GM12892 (cell line): Measurements from ENCODE around the gene GALNT10.

ENCODE experiments used
- DNase-seq: peaks from one replicate; pipeline ENCODE4 v3.0.0; 2011; ENCODE audit not compliant: insufficient read length
- FAIRE-seq: peaks from 2 replicates; lab custom pipeline; 2011; peaks lifted over from hg19 to GRCh38; lab: Jason Lieb, UNC
- POLR2A ChIP-seq: IDR thresholded peaks from 2 replicates; pipeline ENCODE4 v1.6.1; 2011; ENCODE audit warnings: low read depth, low read length, control low read depth
- POLR2AphosphoS5 ChIP-seq: IDR thresholded peaks from 2 replicates; pipeline ENCODE4 v1.6.1; 2011; ENCODE audit warnings: low read depth, low read length, control low read depth
- TAF1 ChIP-seq: IDR thresholded peaks from 2 replicates; pipeline ENCODE4 v1.6.1; 2011; ENCODE audit warnings: low read depth, mild to moderate bottlenecking, control low read depth, low read length, borderline replicate concordance

Gene GALNT10

DNA sequence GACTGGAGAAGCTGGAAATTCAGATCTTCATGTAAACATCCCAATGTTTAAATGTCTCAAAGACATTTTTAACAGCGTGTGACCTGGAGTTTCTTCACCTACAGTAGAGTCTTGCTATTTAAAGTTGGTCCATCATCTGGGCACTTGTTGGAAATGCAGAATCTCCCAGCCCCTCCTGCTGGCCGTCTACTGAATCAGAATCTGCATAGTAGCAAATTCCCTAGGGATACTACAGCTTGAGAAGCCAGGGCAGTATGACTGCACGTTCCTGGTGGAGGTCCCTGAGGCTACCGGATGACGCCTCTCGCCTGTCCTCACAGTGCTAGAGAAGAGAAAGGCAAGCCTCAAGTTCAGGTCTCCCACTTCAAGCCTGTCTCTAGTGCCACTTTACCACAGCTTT is 271.0 kb downstream of the GALNT10 start:
- no peak for DNase-seq
- no peak for TF ChIP-seq TAF1
- no peak for TF ChIP-seq POLR2AphosphoS5
- TF ChIP-seq POLR2A, result no peak
- FAIRE-seq, result no peak

DNA sequence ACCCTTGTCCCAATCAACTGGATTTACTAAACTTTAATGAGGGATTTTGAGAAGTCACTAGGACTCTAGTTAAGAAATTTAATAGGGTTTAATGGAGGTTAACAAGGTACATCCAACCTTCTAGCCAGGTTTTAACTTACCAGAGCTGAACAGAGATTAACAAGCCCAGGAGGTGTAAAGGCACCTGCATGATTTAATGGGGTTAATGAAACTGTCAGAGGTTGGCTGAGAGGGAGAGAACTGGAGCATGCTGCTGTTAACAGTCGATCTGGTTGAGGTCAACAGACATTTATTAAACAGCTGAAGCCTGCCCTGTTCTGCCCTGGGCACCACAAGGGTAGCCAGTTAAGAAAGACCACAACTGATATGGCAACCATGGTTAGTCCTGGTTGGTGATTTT is 273.9 kb downstream of the GALNT10 start:
- TF ChIP-seq POLR2AphosphoS5, result no peak
- no peak for TF ChIP-seq POLR2A
- TF ChIP-seq TAF1, result no peak
- FAIRE-seq (no peak), DNase-seq (no peak)

DNA sequence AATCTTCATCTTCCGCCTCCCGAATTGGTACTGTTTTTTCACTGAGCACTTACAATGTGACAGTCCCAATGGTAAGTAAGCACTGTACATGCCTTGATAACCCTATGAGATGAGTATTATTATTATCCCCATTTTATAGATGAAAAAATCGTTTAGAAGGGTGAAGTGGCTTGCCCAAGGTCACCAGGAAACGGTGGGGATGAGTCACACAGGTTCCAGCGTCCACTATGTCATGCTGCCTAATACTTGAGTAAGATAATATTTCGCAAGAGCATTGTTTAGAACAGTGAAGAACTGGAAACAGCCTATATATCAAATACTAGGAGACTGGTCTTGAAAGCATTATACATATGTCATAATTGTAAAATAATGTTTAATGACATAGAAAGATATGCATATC is 274.6 kb downstream of the GALNT10 start:
- no peak for FAIRE-seq
- no peak for DNase-seq
- no peak for TF ChIP-seq POLR2AphosphoS5
- TF ChIP-seq POLR2A, result no peak
- no peak for TF ChIP-seq TAF1

DNA sequence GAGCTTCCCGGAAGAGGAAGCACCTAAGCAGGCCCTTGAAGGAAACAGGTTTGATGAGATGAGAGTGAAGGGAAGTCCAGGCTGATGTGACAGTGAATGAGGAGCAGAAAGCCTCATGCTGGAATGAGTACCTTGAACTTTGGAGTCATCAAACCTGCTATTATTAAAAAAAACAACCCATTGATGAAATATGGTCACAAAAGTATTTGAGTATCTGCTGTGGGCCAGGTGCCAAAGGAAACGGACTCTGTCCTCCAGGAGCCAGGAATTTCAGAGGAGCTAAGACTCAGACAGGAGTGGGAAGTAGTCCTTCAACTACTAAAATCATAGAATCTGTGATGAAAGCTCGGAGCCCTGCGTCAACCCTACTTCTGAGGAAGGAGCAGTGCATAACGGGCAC is 275.6 kb downstream of the GALNT10 start:
- TF ChIP-seq POLR2AphosphoS5, result no peak
- TF ChIP-seq POLR2A, result no peak
- TF ChIP-seq TAF1, result no peak
- no peak for DNase-seq
- no peak for FAIRE-seq

DNA sequence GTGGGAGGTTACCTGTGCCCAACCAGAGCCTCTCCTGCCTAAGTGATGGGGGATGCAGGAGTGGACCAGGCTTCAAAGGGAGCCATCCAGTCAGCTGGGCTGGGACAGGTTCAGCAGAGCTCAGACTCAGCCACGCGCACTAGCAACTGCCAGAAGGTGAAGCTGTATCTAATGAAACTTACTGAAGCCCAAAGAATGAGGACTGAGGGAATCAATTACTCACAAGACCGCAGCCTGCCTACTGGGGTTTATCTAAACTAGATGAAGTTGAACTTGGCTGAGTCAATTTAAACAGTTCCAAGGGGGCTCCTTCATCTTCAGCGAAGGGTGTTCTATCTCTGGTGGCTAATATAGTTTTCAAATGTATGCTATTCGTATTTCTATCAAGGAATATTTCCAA is 276.1 kb downstream of the GALNT10 start:
- FAIRE-seq, result no peak
- TF ChIP-seq POLR2A (no peak), TAF1 (no peak), POLR2AphosphoS5 (no peak)

DNA sequence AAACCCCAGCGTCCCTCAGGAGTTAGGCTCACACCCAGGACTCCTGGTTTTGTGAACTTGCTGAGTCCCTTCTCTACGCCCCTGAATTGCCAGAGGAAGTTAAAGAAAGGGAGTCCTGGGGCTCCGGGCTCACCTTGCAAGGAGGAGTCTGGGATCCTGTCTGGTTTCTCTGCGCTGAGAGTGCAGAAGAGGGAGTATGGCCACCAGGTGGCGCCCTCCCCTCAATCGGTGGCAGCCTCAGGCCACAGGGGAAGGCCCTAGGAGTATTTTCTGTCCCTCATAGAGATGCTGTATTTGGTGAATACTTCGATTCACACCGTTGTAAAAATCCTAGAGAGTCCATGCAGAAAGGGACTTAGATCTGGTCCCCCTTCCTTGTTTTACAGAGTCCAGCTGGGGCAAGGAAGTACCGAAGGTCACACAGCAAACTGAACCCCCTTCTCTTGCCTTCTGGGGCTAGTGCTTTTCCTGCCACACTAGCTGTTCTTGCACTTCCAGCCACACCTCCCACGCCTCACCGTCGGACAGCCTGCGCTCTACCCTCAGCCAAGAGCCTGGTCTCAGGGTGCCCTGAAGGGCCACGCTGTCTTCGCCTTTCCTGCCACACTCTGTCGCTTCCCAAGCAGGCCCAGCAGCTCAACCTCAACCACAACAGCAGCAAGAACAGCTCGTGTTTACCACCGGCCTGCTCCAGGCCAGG is 277.3 kb downstream of the GALNT10 start:
- peak; percentile 75 for DNase-seq
- no peak for TF ChIP-seq POLR2AphosphoS5
- no peak for TF ChIP-seq TAF1
- TF ChIP-seq POLR2A, result no peak
- peak; percentile 76 for FAIRE-seq

More for the DNA sequence above, 276.1 kb downstream of the GALNT10 start:
- no peak for DNase-seq

DNA sequence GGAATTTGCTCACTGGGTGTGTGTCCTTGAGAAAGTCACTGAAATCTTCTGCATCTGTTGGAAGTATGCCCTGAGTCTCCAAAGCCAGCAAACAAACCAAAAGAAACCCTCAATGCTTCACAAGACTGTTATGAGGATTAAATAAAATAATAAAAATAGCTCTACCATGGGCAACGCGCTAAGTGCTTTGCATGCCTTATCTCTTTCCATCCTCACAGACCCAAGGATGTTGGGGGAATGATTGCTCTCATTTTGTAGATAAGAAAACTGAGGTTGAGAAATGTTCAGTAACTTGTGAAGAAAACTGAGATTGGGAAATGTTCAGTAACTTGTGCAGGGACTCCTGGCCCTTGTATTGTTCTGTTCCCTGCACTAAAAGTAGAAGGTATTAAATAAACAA is 279.6 kb downstream of the GALNT10 start:
- FAIRE-seq, result no peak
- no peak for TF ChIP-seq POLR2AphosphoS5
- no peak for TF ChIP-seq TAF1
- TF ChIP-seq POLR2A, result no peak
- no peak for DNase-seq
